Breast epithelium (tissue), 4 donors: ENCODE results near the gene PSMD1. TPM values are rescaled to one million over a fixed set of nuclear protein-coding genes. Genes with fewer than 3 reads are reported as not detected.
"Not testable (repeated sequence)": the region's sequence is repeated elsewhere in the genome, so short reads cannot be mapped to it uniquely, and the experiment has no call there.

Experiments
- DNase-seq, 2 donors: peaks; one replicate each; pipeline ENCODE4 v3.0.0-alpha.2; 2019; ENCODE audit warnings: low spot score in 2 of 2
- H3K27ac ChIP-seq, 2 donors: fragments of 200-600 bp; sonication (generic) in 1 of 2; one replicate each; pipeline ENCODE4 v1.5.1; 2016 to 2019; ENCODE audit warnings: mild to moderate bottlenecking in 1 of 2
- H3K27me3 ChIP-seq, 2 donors: fragments of 200-600 bp; sonication (generic) in 1 of 2; one replicate each; pipeline versions ENCODE4 v1.5.1 to v1.6.0; 2017 to 2019; ENCODE audit warnings: control low read depth in 1 of 2, mild to moderate bottlenecking in 1 of 2
- H3K36me3 ChIP-seq: fragments of 200-600 bp; one replicate; pipeline ENCODE4 v1.5.1; 2019
- H3K4me1 ChIP-seq, 2 donors: fragments of 200-600 bp; sonication (generic); one replicate each; pipeline ENCODE4 v1.5.1; 2016 to 2019; ENCODE audit warnings: control low read depth in 1 of 2
- H3K4me3 ChIP-seq, 3 donors: fragments of 200-600 bp; sonication (generic); 1 replicate in 2 of 3; 2 replicates in 1 of 3; pipeline ENCODE4 v1.5.1; 2016 to 2019; ENCODE audit warnings: mild to moderate bottlenecking in 3 of 3, moderate library complexity in 2 of 3
- H3K9me3 ChIP-seq, 2 donors: fragments of 200-600 bp; sonication (generic) in 1 of 2; one replicate each; pipeline ENCODE4 v1.5.1; 2016 to 2019; ENCODE audit warnings: control low read depth in 1 of 2
- CTCF ChIP-seq, 3 donors: fragments of 450-650 bp; IDR thresholded peaks; one replicate each; pipeline ENCODE4 v1.5.1; 2016 to 2017; ENCODE audit warnings: antibody characterized with exemption in 3 of 3, mild to moderate bottlenecking in 3 of 3, moderate library complexity in 3 of 3
- POLR2A ChIP-seq: fragments of 450-650 bp; IDR thresholded peaks from one replicate; pipeline ENCODE4 v1.6.1; 2016; ENCODE audit warnings: antibody characterized with exemption, mild to moderate bottlenecking, moderate library complexity
- POLR2AphosphoS5 ChIP-seq, 3 donors: sonication (generic); formaldehyde crosslinking; IDR thresholded peaks; one replicate each; pipeline ENCODE4 v1.6.1; 2017; ENCODE audit warnings: antibody characterized with exemption in 3 of 3
- intact Hi-C: fragments of 100-400 bp; cut with DNase I; formaldehyde crosslinking; loops from one replicate; pipeline ENCODE4 v1.15.1; 2023; ENCODE audit warnings: low total_unique reads
- total RNA-seq, 3 donors: library from RNA; depleted of rRNA; stranded (reverse); fragments of >200 nt; gene quantifications; one replicate each; pipeline ENCODE4 v1.1.0, GENCODE V29; 2016

PSMD1 gene
- total RNA-seq, 3 donors from 2014 or later, result 63.8 to 73.0 (median 69.2) TPM

DNA sequence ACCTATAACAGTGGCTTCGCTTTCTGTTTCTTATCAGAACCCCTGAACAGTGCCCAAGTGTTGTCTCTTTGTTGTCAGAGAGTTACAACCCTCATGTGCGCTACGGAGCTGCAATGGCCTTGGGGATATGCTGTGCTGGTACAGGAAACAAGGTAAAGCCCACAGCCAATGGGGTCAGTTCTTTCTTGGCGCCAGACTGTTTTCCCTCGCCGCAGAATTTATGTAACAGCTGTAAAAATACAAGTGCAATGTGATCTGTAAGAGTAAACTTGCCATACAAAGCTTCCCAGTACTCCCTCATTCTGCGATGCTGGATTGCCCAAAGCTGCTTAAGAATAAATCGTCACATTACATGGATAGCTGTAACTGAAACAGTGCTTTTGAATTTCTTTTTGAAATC is 82.0 kb downstream of the PSMD1 start:
- intact Hi-C loops, result no loop called here
- Histone ChIP-seq H3K9me3 (no peaks in the 10 kb centered on the region), H3K36me3 (no peaks in the 10 kb centered on the region), H3K4me1 (no peaks in the 10 kb centered on the region), H3K4me3 (no peak overlapping the region), H3K27me3 (no peaks in the 10 kb centered on the region), H3K27ac (no peak overlapping the region)
- DNase-seq, result no peak
- TF ChIP-seq POLR2AphosphoS5 (IDR thresholded peaks at IDR 0.05) (no peak), POLR2A (no peak), CTCF (IDR thresholded peaks at IDR 0.05) (no peak)

GRCh38 chr2:231139796-231140195 is 83.1 kb downstream of the PSMD1 start:
- intact Hi-C loops, result no loop called here
- Histone ChIP-seq H3K9me3 (no peaks in the 10 kb centered on the region), H3K4me3 (no peak overlapping the region), H3K27me3 (no peaks in the 10 kb centered on the region), H3K27ac (no peak overlapping the region), H3K4me1 (no peaks in the 10 kb centered on the region), H3K36me3 (no peaks in the 10 kb centered on the region)
- DNase-seq, result no peak
- TF ChIP-seq POLR2A, result no peak
- TF ChIP-seq POLR2AphosphoS5 (IDR thresholded peaks at IDR 0.05), result no peak
- TF ChIP-seq CTCF (IDR thresholded peaks at IDR 0.05), result no peak

GRCh38 chr2:231140808-231141207 is 84.1 kb downstream of the PSMD1 start:
- H3K4me1 ChIP-seq, DNase-seq, intact Hi-C loops, H3K27me3 ChIP-seq, H3K9me3 ChIP-seq, H3K27ac ChIP-seq, H3K36me3 ChIP-seq, H3K4me3 ChIP-seq: not testable (repeated sequence)

- H3K4me3 ChIP-seq, result no peak overlapping the region
- no peak overlapping the region for H3K27ac ChIP-seq
- no peaks in the 10 kb centered on the region for H3K36me3 ChIP-seq
- no peak for DNase-seq
- no peaks in the 10 kb centered on the region for H3K27me3 ChIP-seq
- intact Hi-C loops, result no loop called here
- no peak for TF ChIP-seq POLR2AphosphoS5 (IDR thresholded peaks at IDR 0.05)
- TF ChIP-seq CTCF (IDR thresholded peaks at IDR 0.05), result no peak
- TF ChIP-seq POLR2A, result no peak
- H3K9me3 ChIP-seq, result no peaks in the 10 kb centered on the region
- no peaks in the 10 kb centered on the region for H3K4me1 ChIP-seq
Observed at GRCh38 chr2:231144896-231145295, 88.2 kb downstream of the PSMD1 start.

GRCh38 chr2:231146665-231147064 is 90.0 kb downstream of the PSMD1 start:
- DNase-seq, result no peak
- TF ChIP-seq CTCF (IDR thresholded peaks at IDR 0.05), result no peak
- TF ChIP-seq POLR2A, result no peak
- TF ChIP-seq POLR2AphosphoS5 (IDR thresholded peaks at IDR 0.05), result no peak
- no peak overlapping the region for H3K27ac ChIP-seq
- no peak overlapping the region for H3K4me3 ChIP-seq
- no peaks in the 10 kb centered on the region for H3K4me1 ChIP-seq
- H3K9me3 ChIP-seq, result no peaks in the 10 kb centered on the region
- H3K36me3 ChIP-seq, result no peaks in the 10 kb centered on the region
- no peaks in the 10 kb centered on the region for H3K27me3 ChIP-seq
- intact Hi-C loops, result no loop called here
